Islet of Langerhans (tissue), 1 donor: Measurements from ENCODE around the gene CELF5.
"Not testable (repeated sequence)": the region's sequence is repeated elsewhere in the genome, so short reads cannot be mapped to it uniquely, and the experiment has no call there.

Experiments
- FAIRE-seq: peaks from one replicate; lab custom pipeline; 2011; peaks lifted over from hg19 to GRCh38; lab: Jason Lieb, UNC

The CELF5 gene

DNA sequence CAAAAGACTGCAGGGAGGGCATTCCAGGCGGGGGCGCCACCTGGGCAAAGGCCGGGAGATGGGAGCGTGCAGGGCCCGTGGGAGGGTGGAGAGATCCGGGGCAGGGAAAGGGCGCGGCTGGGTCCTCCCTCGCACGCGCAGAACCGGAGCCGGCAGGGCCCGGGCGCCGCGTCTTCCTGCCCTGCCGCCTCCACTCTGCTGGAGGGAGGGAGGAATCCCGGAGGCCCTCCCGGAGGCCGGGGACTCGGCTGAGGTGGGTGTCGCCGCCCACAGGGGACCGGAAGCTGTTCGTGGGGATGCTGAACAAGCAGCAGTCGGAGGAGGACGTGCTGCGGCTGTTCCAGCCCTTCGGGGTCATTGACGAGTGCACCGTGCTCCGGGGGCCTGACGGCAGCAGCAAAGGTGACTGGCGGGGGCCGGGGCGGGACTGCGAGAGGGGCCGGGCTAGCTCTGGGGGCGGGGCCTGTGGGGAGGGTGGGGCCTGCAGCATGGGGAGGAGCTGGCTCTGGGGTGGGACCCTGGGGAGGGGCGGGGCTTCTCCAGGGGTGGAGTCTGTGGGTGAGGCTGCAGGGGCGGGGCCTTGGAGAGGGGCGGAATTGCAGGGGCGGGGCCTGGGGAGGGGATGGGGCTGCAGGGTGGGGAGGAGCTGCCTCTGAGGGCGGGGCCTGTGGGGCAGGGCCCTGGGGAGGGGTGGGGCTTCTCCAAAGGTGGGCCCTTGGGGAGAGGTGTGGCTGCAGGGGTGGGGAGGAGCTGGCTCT lies 51.3 kb downstream of the CELF5 start:
- FAIRE-seq = no peak

DNA sequence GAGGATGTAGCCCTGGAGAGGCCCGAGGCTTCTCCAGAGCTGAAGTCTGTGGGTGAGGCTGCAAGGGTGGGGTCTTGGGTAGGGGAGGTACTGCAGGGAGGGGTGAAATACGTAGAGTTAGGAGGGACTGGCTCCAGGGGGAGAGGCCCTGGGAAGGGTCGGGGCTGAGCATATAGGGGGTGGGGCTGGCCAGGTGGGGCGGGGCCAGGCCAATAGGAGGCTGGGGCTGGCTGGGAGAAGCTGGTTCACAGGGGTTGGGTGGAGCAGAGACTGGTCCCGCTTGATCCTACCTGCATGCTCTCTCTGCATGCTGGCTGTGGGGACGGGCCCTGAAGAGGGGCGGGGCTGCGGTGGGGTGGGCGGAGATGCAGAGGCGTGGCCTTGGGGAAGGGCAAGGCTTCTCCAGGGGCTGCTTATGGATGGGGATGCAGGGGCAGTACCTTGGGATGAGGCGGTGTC lies 51.9 kb downstream of the CELF5 start:
- FAIRE-seq = no peak

DNA sequence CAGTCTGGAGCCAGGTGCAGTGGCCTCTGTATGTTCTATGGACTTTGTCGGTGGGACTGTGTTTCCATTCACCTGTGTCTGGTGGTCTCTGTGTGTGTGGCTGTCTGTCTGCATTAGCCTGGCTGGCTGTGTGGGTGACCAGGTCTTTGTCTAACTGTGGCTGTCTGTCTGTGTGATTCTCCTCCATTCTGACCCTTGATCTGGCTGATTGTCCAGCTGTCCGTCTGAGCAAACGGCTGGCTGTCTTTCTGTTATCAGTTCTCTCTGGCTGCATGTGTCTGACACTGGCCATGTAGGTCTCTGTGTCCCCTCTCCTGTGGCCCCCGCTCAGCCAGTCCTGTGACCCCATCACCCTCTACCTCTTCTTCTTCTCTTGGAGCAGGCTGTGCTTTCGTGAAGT lies 53.2 kb downstream of the CELF5 start:
- no peak for FAIRE-seq

DNA sequence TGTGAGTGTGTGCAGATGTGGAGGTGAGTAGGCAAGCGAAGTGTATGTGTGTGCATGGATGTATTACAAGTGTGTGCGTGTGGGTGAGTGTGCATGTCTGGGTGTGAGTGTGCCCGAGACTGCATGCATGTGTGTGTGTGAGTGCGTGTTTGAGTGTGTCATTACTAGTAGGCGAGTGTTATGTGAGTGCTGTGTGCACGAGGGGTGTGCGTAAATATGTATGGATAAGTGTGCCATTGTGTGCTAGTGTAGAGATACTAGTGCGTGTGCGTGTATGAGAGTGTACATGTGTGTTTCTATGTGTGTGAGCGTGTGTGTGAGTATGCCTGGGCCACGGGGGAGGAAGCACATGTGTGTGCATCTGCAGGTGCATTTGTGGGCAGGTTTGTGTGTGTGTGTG lies 53.8 kb downstream of the CELF5 start:
- FAIRE-seq = no peak

DNA sequence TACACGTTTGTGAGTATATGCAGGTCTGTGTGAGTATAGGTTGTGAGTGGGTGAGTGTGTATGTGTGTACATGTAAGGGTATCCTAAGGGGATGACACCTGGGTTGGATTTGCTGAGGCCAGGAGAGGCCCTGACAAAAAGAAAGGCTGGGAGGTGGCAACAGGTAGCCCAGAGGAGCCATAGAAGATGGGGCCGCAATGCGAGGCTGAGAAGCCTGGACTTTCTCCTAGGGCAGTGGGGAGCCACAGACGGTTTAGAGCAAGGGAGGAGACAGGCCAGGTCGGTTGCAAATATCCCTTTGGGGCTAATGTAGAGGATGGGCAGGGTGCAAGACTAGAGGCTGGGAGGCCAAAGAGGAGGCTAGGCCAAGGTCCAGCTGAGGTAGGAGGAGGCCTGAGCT lies 54.3 kb downstream of the CELF5 start:
- FAIRE-seq = no peak

DNA sequence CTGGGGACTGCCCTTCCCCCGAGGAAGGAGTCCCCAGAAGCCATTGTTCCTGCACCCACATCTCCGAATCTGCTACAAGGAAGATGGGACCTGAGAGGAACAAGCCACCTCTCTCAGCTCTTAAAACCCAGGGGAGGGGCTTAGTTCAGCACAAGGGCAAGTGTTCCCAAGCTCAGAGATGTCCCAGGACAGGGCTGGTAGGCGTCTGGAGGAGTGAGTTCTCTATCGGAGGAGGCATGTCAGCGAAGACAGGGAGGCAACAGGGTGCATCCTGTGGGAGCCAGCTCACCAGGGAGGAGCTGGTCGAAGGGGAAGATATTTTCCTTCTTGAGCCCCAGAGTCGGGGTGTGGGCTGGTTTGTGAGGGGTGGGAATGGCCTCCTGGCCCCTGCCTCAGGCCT lies 54.8 kb downstream of the CELF5 start:
- FAIRE-seq = no peak

DNA sequence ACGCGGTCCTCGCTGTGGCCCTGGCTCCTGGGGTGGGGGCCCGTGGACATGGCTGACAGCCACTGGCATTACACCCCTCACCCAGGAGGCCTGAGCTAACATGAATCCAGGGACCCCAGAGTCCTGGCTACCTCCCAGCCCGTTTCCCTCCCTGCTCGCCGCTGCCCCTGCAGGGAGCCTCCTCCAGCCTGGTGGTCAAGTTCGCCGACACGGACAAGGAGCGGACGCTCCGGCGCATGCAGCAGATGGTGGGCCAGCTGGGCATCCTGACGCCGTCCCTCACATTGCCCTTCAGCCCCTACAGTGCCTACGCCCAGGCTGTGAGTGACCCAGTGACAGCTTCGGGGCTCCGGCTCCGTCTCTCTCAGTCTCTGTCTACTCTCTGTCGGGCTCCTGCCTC lies 56.6 kb downstream of the CELF5 start:
- no peak for FAIRE-seq

DNA sequence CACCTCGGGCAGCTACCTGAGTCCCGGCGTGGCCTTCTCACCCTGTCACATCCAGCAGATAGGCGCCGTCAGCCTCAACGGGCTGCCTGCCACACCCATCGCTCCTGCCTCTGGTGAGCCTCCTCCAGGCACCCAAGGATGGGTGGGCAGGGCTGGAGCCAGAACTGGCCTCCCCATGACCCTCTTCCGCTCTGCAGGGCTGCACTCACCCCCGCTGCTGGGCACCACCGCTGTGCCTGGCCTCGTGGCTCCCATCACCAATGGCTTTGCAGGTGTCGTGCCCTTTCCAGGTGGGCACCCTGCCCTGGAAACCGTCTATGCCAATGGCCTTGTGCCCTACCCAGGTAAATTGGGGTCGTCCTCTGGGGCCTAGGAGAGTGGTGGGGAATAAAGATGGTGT lies 57.7 kb downstream of the CELF5 start:
- FAIRE-seq = no peak

DNA sequence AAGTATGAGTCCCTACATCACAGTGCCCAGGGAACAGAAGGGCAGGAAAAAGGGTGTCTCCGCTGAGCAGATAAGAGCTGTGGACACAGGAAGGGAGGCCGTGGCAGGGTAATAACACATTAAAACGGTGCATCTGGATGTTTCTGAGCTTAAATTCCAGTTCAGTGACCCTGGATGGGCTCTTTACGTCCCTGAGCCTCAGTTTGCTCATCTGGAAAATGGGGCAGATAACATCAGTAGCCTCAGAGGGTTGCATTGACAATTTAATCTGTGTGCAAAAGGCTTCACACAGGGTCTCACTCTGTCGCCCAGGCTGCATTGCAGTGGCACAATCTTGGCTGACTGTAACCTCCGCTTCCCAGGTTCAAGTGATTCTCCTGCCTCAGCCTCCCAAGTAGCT lies 58.1 kb downstream of the CELF5 start:
- no peak for FAIRE-seq

DNA sequence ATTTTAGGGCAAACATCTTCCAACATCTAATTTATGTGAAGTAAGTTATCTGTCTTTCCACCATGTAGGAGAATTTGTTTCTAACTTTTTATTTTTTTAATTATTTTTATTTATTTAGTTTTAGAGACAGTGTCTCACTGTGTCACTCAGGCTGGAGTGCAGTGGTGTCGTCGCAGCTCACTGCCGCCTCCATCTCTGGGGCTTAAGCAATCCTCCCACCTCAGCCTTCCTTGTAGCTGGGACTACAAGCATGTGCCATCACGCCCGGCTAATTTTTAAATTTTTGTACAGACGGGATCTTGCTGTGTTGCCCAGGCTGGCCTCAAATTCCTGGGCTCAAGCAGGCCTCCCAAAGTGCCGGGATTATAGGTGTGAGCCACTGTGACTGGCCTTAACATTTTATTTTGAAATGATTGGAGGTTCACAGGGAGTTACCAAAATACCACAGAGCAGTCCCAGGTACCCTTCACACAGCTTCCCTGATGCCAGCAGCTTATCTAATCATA lies 58.8 kb downstream of the CELF5 start:
- no peak for FAIRE-seq

DNA sequence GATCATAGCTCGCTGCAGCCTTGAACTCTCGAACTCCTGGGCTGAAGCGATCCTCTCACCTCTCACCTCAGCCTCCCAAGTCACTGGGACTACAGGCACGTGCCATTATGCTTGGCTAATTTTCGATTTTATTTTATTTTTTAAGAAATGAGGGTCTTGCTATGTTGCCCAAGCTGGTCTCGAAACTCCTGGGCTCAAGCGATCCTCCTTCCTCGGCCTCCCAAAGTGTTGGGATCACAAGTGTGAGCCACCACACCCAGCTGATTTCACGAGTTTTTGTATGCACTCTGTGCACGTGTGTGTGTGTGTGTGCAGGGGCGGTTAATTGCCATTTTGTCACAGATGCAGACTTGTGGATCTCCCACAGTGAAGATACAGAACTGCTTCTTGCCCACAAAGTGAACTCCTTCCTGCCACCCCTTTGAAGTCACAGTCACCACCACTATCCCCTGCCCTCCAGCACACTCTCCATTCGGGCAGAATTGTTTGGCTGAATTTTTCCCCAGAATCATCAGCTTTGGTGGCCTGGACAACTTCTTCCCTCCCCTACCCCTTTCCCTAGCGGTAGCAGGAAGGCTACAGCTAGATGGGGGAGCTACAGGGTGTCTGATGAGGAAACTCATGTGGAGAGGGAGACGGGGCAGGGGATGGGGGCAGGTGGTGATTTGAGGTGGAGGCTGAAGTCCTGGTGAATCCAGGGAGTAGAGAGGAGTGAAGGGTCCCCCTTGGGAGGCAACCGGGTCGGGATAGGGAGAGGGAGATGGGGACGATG lies 59.6 kb downstream of the CELF5 start:
- no peak for FAIRE-seq

DNA sequence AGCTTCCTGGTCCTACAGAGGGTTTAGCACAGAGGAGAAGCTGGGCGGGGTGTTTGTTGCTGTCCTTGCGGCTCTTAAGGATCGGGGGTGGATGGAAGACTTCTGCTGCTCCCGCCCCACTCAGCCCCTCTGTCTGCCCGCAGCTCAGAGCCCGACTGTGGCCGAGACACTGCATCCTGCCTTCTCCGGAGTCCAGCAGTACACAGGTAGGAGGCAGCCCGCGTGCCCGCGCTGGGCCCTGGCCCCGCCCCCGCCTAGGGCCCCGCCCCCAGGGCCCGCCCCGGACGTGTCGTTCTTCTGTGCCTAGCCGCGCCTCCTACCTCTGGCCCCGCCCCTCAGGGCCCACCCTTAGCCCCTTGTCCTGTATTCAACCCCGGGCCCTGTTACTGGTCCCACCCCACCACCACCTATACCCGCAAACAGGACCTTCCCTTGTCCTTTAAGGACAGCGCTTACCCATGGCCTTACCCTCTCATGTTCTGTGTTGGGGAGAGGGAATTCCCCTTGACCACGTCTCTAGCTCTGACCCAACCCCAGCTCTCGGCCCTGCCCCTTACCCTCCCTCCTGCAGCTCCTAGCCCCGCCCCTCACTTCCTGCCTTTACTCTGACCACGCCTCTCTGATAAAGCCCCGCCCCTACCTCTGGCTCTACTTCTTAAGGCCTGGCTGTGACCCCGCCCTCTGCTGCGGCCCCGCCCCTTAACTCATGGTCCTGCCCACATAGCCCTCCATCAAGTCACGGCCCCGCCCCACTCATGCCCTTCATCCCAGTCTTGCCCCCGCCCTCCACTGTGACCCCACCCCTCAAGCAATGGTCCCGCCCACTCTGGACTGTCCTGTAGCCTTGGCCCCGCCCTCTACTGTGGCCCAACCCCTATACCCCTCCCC lies 60.5 kb downstream of the CELF5 start:
- FAIRE-seq = no peak

DNA sequence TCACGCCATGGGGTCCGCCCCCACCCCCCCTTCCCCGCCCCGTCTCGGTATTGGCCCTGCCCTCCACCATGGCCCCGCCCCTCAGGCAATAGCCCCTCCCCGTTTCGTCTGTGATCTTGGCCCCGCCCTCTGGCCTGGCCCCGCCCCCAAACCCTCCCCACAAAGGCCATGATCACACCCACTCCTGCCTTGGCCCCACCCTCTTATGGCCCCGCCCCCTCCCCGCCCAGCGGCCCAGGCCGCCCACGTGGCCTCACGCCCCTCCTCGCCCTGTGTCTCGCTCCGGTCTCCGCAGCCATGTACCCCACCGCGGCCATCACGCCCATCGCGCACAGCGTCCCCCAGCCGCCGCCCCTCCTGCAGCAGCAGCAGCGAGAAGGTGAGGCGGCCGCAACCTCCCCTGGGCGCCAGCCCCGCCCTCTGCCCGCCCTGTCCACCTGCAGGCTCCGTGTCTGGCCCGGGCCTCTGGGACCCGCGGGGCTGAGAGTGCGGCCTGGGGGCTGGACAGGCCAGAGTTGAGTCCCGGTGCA lies 61.3 kb downstream of the CELF5 start:
- no peak for FAIRE-seq

DNA sequence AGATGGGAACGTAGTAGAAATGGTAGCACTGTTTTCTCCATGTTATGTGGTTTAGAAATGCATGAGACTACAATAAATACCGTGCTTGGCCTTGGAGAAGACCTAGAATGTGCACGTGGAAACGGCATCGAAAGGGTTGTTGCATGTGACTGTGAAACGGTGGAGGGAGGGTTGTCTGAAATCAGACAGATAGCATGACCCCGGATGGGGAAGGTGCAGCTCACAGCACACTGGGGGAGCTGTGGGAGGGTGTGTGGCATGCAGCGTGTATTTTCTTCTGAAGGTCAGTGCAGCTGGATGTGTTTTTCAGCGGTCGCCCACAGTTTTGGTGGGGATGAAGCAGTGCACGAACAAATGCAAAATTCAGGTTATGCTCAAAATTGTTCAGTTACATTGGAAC lies 63.4 kb downstream of the CELF5 start:
- FAIRE-seq = no peak

DNA sequence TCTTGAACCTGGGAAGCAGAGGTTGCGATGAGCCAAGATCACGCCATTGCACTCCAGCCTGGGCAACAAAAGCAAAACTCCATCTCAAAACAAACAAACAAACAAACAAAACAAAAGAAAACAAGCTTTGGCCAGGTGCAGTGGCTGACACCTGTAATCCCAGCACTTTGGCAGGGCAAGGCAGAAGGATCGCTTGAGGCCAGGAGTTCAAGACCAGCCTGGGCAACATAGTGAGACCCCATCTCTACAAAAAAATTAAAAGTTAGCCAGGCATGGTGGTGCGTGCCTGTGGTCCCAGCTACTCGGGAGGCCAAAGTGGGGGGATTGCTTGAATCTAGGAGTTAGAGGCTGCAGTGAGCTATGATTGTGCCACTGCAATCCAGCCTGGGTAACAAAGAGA lies 64.0 kb downstream of the CELF5 start:
- not testable (repeated sequence) for FAIRE-seq

DNA sequence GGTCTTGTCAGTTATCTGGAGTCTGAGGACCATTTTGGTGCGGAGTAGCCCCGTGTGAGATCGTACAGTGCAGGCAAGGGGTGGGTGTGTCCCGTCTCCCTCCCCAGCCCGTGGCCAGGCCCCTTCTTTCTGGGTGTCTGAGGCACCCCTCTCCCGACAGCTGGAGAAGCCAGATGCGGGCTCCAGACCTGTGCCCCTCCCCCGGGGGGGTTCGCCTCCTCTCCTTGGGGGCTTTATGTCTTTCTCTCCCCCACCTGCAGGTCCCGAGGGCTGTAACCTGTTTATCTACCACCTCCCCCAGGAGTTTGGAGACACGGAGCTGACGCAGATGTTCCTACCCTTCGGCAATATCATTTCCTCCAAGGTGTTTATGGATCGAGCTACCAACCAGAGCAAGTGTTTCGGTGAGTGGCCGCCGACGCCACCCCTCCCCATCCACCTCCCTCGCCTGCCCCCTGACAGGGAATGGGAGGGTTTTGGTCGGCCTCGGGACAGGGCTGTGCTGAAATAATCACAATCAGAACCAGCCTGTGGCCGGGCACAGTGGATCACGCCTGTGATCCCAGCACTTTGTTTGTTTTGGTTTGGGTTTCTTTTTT lies 65.6 kb downstream of the CELF5 start:
- no peak for FAIRE-seq

DNA sequence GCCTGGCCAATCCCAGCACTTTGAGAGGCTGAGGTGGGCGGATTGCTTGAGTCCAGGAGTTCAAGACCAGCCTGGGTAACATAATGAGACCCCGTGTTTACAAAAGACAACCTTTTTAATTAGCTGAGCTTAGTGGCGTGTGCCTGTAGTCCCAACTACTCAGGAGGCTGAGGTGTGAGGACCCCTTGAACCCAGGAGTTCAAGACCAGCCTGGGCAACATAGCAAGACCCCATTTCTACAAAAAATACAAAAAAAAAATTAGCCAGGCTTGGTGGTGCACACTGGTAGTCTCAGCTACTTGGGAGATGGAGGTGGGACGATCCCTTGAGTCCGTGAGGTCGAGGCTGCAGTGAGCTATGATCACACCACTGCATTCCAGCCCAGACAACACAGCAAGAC lies 66.4 kb downstream of the CELF5 start:
- FAIRE-seq = not testable (repeated sequence)

DNA sequence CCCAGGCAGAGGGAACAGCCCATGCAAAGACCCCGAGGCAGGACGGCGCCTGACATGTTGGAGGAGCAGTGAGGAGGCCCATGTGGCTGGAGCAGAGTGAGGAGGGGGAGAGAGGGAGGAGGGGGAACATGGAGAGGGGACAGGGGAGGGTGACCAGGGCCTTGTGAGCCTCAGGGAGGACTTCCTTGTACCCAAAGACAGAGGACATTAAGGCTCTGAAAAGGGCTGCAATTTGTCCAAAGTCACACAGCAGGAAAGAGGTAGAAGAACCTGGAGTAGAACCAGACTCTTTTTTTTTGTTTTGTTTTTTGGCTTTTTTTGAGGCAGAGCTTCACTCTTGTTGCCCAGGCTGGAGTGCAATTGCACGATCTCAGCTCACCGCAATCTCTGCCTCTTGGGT lies 67.2 kb downstream of the CELF5 start:
- FAIRE-seq = no peak

DNA sequence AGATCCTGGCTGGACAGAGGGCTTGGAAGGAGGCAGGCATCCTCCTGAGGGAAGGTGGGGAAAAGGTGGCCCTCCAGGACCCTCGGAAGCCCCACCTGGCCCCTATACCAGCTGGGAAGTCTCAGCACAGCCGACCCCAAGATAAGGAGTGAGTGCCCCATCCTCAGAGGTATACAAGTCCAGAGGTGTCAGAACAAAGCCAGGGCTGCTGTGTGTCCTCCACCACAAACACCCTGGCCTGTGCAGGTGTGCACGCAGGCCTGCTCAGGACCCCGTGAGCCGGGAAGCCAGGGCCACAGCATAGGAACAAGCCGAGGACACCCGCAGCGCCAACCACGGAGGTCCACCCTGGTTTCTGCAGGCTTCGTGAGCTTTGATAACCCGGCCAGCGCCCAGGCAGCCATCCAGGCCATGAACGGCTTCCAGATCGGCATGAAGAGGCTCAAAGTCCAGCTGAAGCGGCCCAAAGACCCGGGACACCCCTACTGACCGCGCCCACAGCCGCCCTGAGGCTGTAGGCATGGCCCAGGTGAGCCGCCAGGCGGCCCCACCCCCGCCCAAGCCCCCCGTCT lies 68.6 kb downstream of the CELF5 start:
- no peak for FAIRE-seq

DNA sequence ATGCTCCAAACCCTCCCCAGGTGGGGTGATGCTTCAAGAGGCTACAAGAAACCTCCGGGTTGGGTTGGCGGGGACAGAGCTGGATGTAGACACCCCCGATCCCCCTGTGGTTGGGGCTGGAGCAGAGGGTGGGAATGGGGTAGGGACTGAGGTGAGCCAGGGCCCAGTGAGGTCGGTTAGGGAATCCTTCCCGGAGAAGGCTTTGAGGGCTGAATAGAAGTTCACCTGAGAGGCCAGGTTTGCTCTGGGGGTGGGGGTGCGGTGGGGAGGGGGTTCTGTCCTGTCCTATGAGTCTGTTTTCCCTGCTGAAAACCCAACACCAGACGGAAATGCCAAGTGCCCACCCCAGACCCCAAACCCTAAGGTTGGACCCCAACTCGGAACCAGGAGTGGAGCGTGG lies 69.1 kb downstream of the CELF5 start:
- no peak for FAIRE-seq

DNA sequence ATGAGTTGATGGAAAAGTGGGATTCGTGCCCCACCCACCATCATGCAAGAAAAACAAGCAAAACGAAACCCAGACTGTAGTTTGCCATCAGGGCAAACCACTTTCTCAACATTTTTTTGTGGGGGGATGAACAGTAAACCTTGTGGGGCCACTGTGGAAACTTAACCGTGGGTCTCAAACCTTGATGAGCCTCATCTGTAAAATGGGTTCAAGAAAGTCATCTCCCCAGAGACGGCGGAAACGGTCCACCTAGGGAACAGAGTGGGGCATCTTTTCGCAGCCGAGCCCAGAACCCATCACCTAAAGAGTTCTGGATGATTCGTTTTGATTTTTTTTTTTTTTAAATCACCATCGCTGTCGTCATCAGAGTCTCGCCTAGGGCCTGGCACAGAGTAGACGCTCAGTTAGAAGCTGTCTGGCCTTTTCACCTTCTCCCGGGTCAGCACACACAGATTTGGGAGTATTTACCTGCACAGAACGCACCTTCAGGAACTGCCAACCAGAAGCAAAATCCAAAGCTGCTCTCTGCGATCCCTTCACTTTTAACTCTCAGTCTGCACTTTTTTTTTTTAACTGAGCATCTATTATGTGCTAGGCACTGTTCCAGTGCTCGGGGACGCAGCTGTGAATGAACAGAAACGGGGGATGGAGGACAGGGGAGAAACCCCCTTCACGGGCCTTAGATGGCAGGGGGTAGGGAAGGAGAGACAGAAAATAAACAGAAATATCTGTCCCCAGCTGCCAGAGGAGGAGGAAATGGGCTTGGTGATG lies 69.8 kb downstream of the CELF5 start:
- no peak for FAIRE-seq
